Loucy (cell line): ENCODE measurements around the gene PRDM7.

Source experiments
- H2AFZ ChIP-seq: fragments of 200-600 bp; sonication (generic); 2 replicates; pipeline ENCODE4 v1.6.0; 2016; ENCODE audit warnings: antibody characterized with exemption, mild to moderate bottlenecking, low read length, moderate library complexity
- H3F3A ChIP-seq: fragments of 200-600 bp; 2 replicates; pipeline ENCODE4 v1.6.0; 2016; ENCODE audit warnings: antibody characterized with exemption, low read depth, mild to moderate bottlenecking
- H3K27me3 ChIP-seq: fragments of 200-600 bp; sonication (generic); 2 replicates; pipeline ENCODE4 v1.6.1; 2014; ENCODE audit warnings: low read length, mild to moderate bottlenecking; ENCODE audit not compliant: insufficient read depth, poor library complexity, severe bottlenecking
- H3K36me3 ChIP-seq: fragments of 200-600 bp; sonication (generic); 2 replicates; pipeline ENCODE4 v1.6.1; 2016; ENCODE audit warnings: low read length; ENCODE audit not compliant: insufficient read depth
- H3K4me1 ChIP-seq: fragments of 200-600 bp; sonication (generic); 2 replicates; pipeline ENCODE4 v1.5.1; 2014; ENCODE audit warnings: low read length, mild to moderate bottlenecking; ENCODE audit not compliant: insufficient read depth, poor library complexity, severe bottlenecking
- H3K4me2 ChIP-seq: fragments of 200-600 bp; sonication (generic); 2 replicates; pipeline ENCODE4 v1.6.0; 2014; ENCODE audit warnings: antibody characterized with exemption, low read length, low read depth, mild to moderate bottlenecking; ENCODE audit not compliant: poor library complexity, severe bottlenecking
- H3K4me3 ChIP-seq: fragments of 200-600 bp; sonication (generic); 2 replicates; pipeline ENCODE4 v1.5.1; 2014; ENCODE audit warnings: low read length, mild to moderate bottlenecking, mixed read lengths; ENCODE audit not compliant: poor library complexity, severe bottlenecking
- H3K79me2 ChIP-seq: fragments of 200-600 bp; sonication (generic); 2 replicates; pipeline ENCODE4 v1.6.1; 2014; ENCODE audit warnings: low read length; ENCODE audit not compliant: insufficient read depth
- H3K9ac ChIP-seq: fragments of 200-600 bp; sonication (generic); 2 replicates; pipeline ENCODE4 v1.6.0; 2014; ENCODE audit warnings: mild to moderate bottlenecking, low read depth, low read length, moderate library complexity; ENCODE audit not compliant: poor library complexity, severe bottlenecking
- H3K9me2 ChIP-seq: fragments of 200-600 bp; sonication (generic); replicated peaks from 2 replicates; pipeline ENCODE4 v1.6.1; 2016; ENCODE audit warnings: low read depth, low read length, mixed read lengths
- H3K9me3 ChIP-seq: fragments of 200-600 bp; sonication (generic); 2 replicates; pipeline ENCODE4 v1.6.1; 2014; ENCODE audit warnings: mild to moderate bottlenecking, antibody characterized with exemption, low read length, low read depth; ENCODE audit not compliant: insufficient read depth
- H4K20me1 ChIP-seq: fragments of 200-600 bp; sonication (generic); 2 replicates; pipeline ENCODE4 v1.6.0; 2014; ENCODE audit warnings: antibody characterized with exemption, low read length, mild to moderate bottlenecking; ENCODE audit not compliant: insufficient read depth, poor library complexity, severe bottlenecking
- EZH2phosphoT487 ChIP-seq: fragments of 200-600 bp; IDR thresholded peaks from 2 replicates; pipeline ENCODE4 v1.6.1; 2018; ENCODE audit warnings: antibody characterized with exemption, mild to moderate bottlenecking, moderate library complexity, borderline replicate concordance
- TF ChIP-seq, protein P1 (sequence below): fragments of 200-600 bp; sonication (generic); conservative IDR thresholded peaks from 2 replicates; pipeline ENCODE4 v1.5.1; 2014; ENCODE audit warnings: mild to moderate bottlenecking, antibody characterized with exemption, low read length

The PRDM7 gene

DNA sequence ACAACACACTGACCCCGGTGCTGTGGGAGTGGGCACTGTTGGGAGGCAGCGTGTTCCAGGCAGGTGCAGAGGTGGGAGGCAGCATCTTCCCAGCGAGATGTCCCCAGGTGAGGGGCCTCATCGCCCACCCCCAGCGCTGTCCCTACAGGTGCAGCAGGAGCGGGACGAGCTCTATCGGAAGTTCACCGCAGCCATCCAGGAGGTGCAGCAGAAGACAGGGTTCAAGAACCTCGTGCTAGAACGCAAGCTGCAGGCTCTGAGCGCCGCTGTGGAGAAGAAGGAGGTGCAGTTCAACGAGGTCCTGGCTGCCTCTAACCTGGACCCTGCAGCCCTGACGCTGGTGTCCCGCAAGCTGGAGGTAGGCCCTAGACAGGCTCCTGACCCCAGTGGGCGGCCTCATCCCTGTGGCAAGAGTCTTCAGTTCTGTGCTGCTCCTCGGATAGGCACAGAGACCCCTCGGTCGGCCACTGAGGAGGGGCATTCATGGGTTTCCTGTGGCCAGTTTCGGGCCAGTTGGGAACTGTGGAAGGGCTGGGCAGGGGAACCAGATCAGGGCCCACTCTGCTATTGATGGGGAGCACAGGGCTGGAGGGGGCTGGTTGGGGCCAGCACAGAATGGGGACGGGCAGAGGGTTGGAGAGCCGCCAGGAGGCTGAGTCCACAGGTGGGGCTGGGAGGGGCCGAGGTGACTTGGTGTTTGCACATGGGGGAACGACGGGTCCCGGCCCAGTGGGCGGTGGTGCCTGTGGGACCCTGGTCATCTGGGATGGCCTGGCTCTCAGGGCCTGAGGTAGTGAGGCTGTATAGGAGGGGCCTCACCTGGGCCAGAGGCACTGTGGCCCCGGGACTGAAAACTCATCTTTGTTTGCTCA lies 36.7 kb downstream of the PRDM7 start:
- no peaks in the 10 kb centered on the region for H3K4me1 ChIP-seq
- no peaks in the 10 kb centered on the region for H3K27me3 ChIP-seq
- no peaks in the 10 kb centered on the region for H3K9me3 ChIP-seq
- no peaks in the 10 kb centered on the region for H4K20me1 ChIP-seq
- no peak overlapping the region for H3K4me2 ChIP-seq
- no peak overlapping the region for H3K4me3 ChIP-seq
- no peaks in the 10 kb centered on the region for H3K79me2 ChIP-seq
- no peaks in the 10 kb centered on the region for H3F3A ChIP-seq
- H2AFZ ChIP-seq: no peak overlapping the region
- H3K9me2 ChIP-seq: no peaks in the 10 kb centered on the region
- no peak for TF ChIP-seq EZH2phosphoT487
- TF ChIP-seq, protein P1, sequence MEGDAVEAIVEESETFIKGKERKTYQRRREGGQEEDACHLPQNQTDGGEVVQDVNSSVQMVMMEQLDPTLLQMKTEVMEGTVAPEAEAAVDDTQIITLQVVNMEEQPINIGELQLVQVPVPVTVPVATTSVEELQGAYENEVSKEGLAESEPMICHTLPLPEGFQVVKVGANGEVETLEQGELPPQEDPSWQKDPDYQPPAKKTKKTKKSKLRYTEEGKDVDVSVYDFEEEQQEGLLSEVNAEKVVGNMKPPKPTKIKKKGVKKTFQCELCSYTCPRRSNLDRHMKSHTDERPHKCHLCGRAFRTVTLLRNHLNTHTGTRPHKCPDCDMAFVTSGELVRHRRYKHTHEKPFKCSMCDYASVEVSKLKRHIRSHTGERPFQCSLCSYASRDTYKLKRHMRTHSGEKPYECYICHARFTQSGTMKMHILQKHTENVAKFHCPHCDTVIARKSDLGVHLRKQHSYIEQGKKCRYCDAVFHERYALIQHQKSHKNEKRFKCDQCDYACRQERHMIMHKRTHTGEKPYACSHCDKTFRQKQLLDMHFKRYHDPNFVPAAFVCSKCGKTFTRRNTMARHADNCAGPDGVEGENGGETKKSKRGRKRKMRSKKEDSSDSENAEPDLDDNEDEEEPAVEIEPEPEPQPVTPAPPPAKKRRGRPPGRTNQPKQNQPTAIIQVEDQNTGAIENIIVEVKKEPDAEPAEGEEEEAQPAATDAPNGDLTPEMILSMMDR: no peak
- no peak overlapping the region for H3K9ac ChIP-seq
- no peaks in the 10 kb centered on the region for H3K36me3 ChIP-seq

DNA sequence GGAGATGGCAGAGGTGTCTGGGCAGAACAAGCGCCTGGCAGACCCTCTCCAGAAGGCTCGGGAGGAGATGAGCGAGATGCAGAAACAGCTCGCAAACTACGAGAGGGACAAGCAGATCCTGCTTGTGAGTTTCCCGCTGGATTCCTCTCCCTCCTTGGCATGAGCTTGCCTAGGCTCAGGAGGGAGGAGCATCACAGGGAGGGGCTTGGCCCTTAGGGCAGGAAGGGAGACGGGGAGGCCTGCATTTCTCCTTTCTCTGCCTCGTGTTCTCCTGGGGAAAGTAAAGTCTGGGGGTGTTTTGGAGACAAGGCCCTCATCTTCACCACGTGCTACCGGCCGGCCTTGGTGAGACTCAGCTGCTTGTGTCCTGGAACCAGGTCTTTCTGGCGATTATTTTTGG lies 39.9 kb downstream of the PRDM7 start:
- no peaks in the 10 kb centered on the region for H3K36me3 ChIP-seq
- no peak overlapping the region for H3K9ac ChIP-seq
- no peaks in the 10 kb centered on the region for H3K9me3 ChIP-seq
- H3K4me1 ChIP-seq: no peaks in the 10 kb centered on the region
- H3K4me3 ChIP-seq: no peak overlapping the region
- H3K9me2 ChIP-seq: no peaks in the 10 kb centered on the region
- no peak for TF ChIP-seq EZH2phosphoT487
- TF ChIP-seq, protein P1: no peak
- H3K27me3 ChIP-seq: no peaks in the 10 kb centered on the region
- H3K4me2 ChIP-seq: no peak overlapping the region
- no peaks in the 10 kb centered on the region for H3K79me2 ChIP-seq
- no peak overlapping the region for H2AFZ ChIP-seq
- H3F3A ChIP-seq: no peaks in the 10 kb centered on the region
- H4K20me1 ChIP-seq: no peaks in the 10 kb centered on the region

DNA sequence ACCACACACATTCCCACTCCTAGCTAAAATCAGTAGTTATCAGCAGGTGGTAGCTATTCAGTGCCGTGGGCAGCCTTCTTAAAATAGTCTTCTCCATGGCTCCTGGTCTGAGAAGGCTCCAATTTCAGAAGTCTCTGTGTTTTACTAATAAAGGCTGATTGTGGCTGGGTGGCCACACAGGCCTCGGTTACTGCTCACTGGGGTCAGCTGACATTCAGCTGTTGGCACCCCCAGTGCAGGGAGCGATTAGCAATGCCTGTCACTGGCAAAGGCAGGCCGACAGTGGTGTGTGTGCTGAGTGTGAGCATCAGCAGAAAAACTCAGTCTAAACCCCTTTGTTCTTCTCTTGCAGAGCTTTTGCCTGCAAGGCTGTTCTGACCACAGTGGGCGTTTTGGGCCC lies 41.2 kb downstream of the PRDM7 start:
- no peak overlapping the region for H3K4me2 ChIP-seq

More for the DNA sequence above, 41.2 kb downstream of the PRDM7 start:
- H3K9me3 ChIP-seq: no peaks in the 10 kb centered on the region
- TF ChIP-seq EZH2phosphoT487: no peak
- TF ChIP-seq, protein P1: no peak
- no peaks in the 10 kb centered on the region for H3K9me2 ChIP-seq
- no peaks in the 10 kb centered on the region for H3K79me2 ChIP-seq
- no peaks in the 10 kb centered on the region for H3K27me3 ChIP-seq
- H3K4me1 ChIP-seq: no peaks in the 10 kb centered on the region
- H3K4me3 ChIP-seq: no peak overlapping the region
- no peaks in the 10 kb centered on the region for H3F3A ChIP-seq
- H2AFZ ChIP-seq: no peak overlapping the region
- H3K36me3 ChIP-seq: no peaks in the 10 kb centered on the region
- H4K20me1 ChIP-seq: no peaks in the 10 kb centered on the region
- no peak overlapping the region for H3K9ac ChIP-seq
